ENCODE measurements around the gene GJD3. TPM values are rescaled to one million over a fixed set of nuclear protein-coding genes. Genes with fewer than 3 reads are reported as not detected.

GJD3 gene
- total and polyA plus RNA-seq, 2 experiments from 2014 or later, result 1.4 TPM; not detected in 1

- Mint-ChIP-seq H3K4me1 (peaks cover 61% of the 10 kb centered on the region), H3K4me3 (no peak overlapping the region; the same call in 2 of the 3 replicates), H3K9me3 (no peaks in the 10 kb centered on the region), H3K27ac (no peak overlapping the region), H3K27me3 (ENCODE audit: insufficient read depth, low read depth, poor library complexity) (peaks cover 13% of the 10 kb centered on the region), H3K36me3 (ENCODE audit: low read depth) (peaks cover 2% of the 10 kb centered on the region; the same call in 2 of the 3 replicates)
- ATAC-seq (no peak), DNase-seq (ENCODE audit: low spot score) (no peak)
- H3K4me3 ChIP-seq, result no peak overlapping the region
- H3K27me3 ChIP-seq (ENCODE audit: insufficient read depth), result no peaks in the 10 kb centered on the region
- no peaks in the 10 kb centered on the region for H3K9me2 ChIP-seq (ENCODE audit: insufficient read depth)
- no peak for TF ChIP-seq POLR2AphosphoS5 (IDR thresholded peaks at IDR 0.05; ENCODE audit: low read depth)
- no peak for TF ChIP-seq ZNF114 (CRISPR knock-in tag; IDR thresholded peaks at IDR 0.05)
- no peak for TF ChIP-seq CREB1 (CRISPR knock-in tag; IDR thresholded peaks at IDR 0.05; ENCODE audit: low read depth)
- no peak for TF ChIP-seq NANOG (IDR thresholded peaks at IDR 0.05; ENCODE audit: borderline replicate concordance)
- no peak for TF ChIP-seq STAT1 (IDR thresholded peaks at IDR 0.05; ENCODE audit: unreplicated experiment)
- no peak for TF ChIP-seq ZNF462 (CRISPR knock-in tag; IDR thresholded peaks at IDR 0.05)
- TF ChIP-seq, protein P1, sequence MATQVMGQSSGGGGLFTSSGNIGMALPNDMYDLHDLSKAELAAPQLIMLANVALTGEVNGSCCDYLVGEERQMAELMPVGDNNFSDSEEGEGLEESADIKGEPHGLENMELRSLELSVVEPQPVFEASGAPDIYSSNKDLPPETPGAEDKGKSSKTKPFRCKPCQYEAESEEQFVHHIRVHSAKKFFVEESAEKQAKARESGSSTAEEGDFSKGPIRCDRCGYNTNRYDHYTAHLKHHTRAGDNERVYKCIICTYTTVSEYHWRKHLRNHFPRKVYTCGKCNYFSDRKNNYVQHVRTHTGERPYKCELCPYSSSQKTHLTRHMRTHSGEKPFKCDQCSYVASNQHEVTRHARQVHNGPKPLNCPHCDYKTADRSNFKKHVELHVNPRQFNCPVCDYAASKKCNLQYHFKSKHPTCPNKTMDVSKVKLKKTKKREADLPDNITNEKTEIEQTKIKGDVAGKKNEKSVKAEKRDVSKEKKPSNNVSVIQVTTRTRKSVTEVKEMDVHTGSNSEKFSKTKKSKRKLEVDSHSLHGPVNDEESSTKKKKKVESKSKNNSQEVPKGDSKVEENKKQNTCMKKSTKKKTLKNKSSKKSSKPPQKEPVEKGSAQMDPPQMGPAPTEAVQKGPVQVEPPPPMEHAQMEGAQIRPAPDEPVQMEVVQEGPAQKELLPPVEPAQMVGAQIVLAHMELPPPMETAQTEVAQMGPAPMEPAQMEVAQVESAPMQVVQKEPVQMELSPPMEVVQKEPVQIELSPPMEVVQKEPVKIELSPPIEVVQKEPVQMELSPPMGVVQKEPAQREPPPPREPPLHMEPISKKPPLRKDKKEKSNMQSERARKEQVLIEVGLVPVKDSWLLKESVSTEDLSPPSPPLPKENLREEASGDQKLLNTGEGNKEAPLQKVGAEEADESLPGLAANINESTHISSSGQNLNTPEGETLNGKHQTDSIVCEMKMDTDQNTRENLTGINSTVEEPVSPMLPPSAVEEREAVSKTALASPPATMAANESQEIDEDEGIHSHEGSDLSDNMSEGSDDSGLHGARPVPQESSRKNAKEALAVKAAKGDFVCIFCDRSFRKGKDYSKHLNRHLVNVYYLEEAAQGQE (IDR thresholded peaks at IDR 0.05; ENCODE audit: unreplicated experiment), result no peak
- peaks cover 6% of the 10 kb centered on the region; the same call in 1 of the 2 replicates for H3K4me1 ChIP-seq (ENCODE audit: insufficient read depth)
- no peak overlapping the region for H2AFZ ChIP-seq
- peaks cover 30% of the 10 kb centered on the region; the same call in 1 of the 2 replicates for H4K20me1 ChIP-seq (replicated peaks; ENCODE audit: insufficient read depth)
- no peaks in the 10 kb centered on the region for H3F3A ChIP-seq (replicated peaks; ENCODE audit: low read depth)
- no peak overlapping the region for H3K27ac ChIP-seq (ENCODE audit: low read depth)
- H3K4me2 ChIP-seq, result no peak overlapping the region
- no peaks in the 10 kb centered on the region for H3K36me3 ChIP-seq (ENCODE audit: insufficient read depth)
- peaks cover 21% of the 10 kb centered on the region for H3K79me2 ChIP-seq (replicated peaks; ENCODE audit: insufficient read depth)
Measured at GRCh38 chr17:40326014-40326831, 38.3 kb downstream of the GJD3 start.

Measured in GM23338 (cell line).